Central memory CD8-positive, alpha-beta T cell (primary cell): ENCODE results near the gene NFKBIZ.
A peak's percentile ranks its signal among the peaks of the same experiment; 100 is the strongest.

ENCODE experiments used
- ATAC-seq: fragments of 150-1000 bp; cut with Tn5 transposase; replicated peaks from 2 replicates; pipeline ENCODE4 v1.10.0; 2022; ENCODE audit warnings: mild to moderate bottlenecking, moderate FRiP score, moderate number of reproducible peaks; ENCODE audit not compliant: poor library complexity, severe bottlenecking; ENCODE audit errors: extremely low read depth
- DNase-seq, 2 donors: peaks; one replicate each; pipeline ENCODE4 v3.0.0; 2021; ENCODE audit warnings: low spot score in 2 of 2
- H3K27ac Mint-ChIP-seq: one replicate; pipeline ENCODE4 v1.8.0; 2022; ENCODE audit warnings: low read depth, mild to moderate bottlenecking, moderate library complexity, mixed read lengths
- H3K27me3 Mint-ChIP-seq: one replicate; pipeline ENCODE4 v1.8.0; 2022; ENCODE audit warnings: mixed read lengths
- H3K36me3 Mint-ChIP-seq: one replicate; pipeline ENCODE4 v1.8.0; 2022; ENCODE audit warnings: mild to moderate bottlenecking, moderate library complexity, mixed read lengths; ENCODE audit not compliant: insufficient read depth
- H3K4me1 Mint-ChIP-seq: one replicate; pipeline ENCODE4 v1.8.0; 2022; ENCODE audit warnings: mixed read lengths
- H3K4me3 Mint-ChIP-seq: one replicate; pipeline ENCODE4 v1.8.0; 2022; ENCODE audit warnings: mild to moderate bottlenecking, moderate library complexity, mixed read lengths
- H3K9me3 Mint-ChIP-seq: one replicate; pipeline ENCODE4 v1.8.0; 2022; ENCODE audit warnings: mixed read lengths

Gene NFKBIZ, protein sequence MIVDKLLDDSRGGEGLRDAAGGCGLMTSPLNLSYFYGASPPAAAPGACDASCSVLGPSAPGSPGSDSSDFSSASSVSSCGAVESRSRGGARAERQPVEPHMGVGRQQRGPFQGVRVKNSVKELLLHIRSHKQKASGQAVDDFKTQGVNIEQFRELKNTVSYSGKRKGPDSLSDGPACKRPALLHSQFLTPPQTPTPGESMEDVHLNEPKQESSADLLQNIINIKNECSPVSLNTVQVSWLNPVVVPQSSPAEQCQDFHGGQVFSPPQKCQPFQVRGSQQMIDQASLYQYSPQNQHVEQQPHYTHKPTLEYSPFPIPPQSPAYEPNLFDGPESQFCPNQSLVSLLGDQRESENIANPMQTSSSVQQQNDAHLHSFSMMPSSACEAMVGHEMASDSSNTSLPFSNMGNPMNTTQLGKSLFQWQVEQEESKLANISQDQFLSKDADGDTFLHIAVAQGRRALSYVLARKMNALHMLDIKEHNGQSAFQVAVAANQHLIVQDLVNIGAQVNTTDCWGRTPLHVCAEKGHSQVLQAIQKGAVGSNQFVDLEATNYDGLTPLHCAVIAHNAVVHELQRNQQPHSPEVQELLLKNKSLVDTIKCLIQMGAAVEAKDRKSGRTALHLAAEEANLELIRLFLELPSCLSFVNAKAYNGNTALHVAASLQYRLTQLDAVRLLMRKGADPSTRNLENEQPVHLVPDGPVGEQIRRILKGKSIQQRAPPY

DNA sequence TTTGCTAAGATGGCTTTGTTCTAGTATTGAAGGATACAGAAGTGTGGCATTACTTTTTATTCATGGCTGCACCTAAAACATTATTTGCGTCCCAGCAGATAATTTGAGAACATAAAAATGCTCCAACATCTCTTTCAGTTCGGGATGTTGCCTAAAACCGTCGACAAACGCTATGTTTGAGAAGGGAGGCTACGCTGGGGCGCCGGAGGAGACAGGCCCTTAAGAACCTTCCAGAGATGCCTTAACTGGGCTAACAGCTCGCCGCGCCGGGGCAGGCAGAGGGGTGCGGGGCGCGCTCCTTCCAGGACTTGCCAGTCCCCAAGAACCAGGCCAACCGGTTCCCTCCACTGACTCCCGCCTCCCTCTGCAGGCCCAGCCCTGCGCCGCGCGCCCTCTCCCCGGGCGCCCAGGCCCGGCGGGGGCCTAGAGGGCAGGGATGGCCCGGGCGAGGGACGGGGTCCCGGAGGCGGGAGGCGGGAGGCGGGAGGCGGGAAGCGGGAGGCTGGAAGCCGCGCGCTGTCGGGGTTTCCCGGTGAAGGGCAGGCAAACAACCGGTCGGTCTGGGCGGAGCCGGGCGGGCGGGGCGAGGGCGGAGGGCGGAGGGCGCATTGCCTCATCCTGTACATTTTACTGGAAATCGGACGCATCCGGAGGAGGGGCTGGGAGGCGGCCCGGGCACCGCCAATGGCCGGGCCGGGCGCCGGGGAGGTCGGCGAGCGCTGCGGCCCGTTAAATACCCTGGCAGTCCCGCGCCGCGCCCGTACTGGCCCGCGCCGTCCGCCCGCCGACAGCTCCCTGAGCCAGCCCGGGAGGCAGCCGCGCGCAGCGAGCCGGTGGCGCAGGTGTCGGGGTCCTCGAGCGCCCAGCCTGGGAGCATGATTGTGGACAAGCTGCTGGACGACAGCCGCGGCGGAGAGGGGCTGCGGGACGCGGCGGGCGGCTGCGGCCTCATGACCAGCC, at the start of gene NFKBIZ:
Gene NFKBIZ, plus strand, starts transcription at position 761 of the 960 bp plus-strand sequence. Its CDS starts 115 bp downstream, at position 876.
- ATAC-seq, result peak; percentile 73
- peaks cover 34% of the 10 kb centered on the region for H3K4me1 Mint-ChIP-seq

DNA sequence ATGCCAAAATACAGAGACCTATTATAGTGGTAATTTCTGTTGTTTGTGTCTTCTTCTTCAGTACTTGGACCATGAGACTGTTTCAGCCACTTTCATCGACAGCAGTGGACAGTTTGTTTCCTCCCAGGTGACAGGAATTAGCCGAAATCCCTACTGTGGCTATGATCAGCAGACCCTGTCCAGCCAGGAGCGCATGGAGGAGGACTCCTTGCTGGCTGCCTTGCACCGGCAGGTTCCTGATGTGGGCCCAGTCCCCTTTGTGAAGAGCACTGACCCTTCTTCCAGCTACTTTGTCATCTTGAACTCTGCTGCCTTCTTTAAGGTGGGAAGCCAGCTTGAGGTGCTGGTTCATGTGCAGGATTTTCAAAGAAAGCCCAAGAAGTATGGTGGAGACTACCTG, 48.1 kb upstream of the NFKBIZ start:
- no peaks in the 10 kb centered on the region for H3K9me3 Mint-ChIP-seq
- peak overlapping the region; percentile 57 for H3K27ac Mint-ChIP-seq
- ATAC-seq (no peak), DNase-seq (no peak)
- H3K36me3 Mint-ChIP-seq, result peaks cover 37% of the 10 kb centered on the region
- no peak overlapping the region for H3K4me3 Mint-ChIP-seq
- H3K27me3 Mint-ChIP-seq, result no peaks in the 10 kb centered on the region
- peaks cover 22% of the 10 kb centered on the region for H3K4me1 Mint-ChIP-seq

More for the DNA sequence above, at the start of gene NFKBIZ:
- peak; percentile 79 to 83 for DNase-seq
- Mint-ChIP-seq H3K27me3 (no peaks in the 10 kb centered on the region), H3K27ac (peak within 1 kb of the TSS; percentile 99), H3K36me3 (peaks cover 45% of the 10 kb centered on the region), H3K4me3 (peak within 1 kb of the TSS; percentile 95), H3K9me3 (no peaks in the 10 kb centered on the region)

DNA sequence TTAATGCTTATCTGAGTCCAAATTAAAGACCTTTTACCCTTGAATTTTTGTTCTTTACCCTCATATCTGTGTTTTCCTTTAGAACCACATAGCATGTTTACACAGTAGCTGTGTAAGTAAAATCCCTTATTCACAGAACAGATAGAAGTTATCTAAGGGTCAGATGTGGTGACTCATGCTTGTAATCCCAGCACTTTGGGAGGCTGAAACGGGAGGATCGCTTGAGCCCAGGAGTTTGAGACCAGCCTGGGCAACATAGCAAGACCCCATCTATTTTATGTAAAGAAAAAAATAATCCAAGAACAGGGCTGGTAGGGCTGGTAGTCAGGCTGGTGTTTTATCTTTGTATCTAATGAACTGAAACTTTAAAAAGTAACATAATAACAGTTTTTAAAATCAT, 47.1 kb upstream of the NFKBIZ start:
- no peak overlapping the region for H3K27ac Mint-ChIP-seq
- no peak for DNase-seq
- H3K27me3 Mint-ChIP-seq, result no peaks in the 10 kb centered on the region
- H3K4me1 Mint-ChIP-seq, result peaks cover 14% of the 10 kb centered on the region
- H3K9me3 Mint-ChIP-seq, result no peaks in the 10 kb centered on the region
- ATAC-seq, result no peak
- peaks cover 38% of the 10 kb centered on the region for H3K36me3 Mint-ChIP-seq
- H3K4me3 Mint-ChIP-seq, result no peak overlapping the region

DNA sequence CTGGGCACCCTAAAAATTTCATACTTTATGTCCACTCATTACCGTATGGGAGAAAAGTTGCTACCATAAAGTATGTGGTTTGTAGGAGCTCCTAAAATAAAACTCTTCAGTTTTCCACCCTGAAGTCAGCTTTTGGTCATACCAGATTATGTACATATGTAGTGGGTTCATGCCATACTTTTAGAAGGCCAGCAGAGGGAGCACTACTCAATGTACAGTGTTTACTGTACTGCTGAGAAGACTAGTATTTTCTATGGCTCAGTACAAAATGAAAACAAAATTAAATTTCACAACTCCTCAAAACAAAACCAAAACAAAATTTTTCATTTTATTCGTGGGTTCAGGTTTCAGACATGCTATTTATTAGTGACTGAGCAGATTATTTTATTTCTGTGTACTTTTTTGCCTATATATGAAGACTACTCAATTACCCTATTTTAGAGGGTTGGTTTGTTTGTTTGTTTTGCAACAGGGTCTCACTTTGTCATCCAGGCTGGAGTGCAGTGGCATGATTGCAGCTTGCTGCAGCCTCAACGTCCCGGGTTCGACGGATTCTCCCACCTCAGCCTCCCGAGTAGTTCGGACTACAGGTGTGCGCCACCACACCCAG, 46.0 kb upstream of the NFKBIZ start:
- Mint-ChIP-seq H3K4me1 (peaks cover 14% of the 10 kb centered on the region), H3K27me3 (no peaks in the 10 kb centered on the region), H3K9me3 (no peaks in the 10 kb centered on the region), H3K36me3 (peaks cover 38% of the 10 kb centered on the region), H3K27ac (peak overlapping the region; percentile 78), H3K4me3 (no peak overlapping the region)
- DNase-seq (peak in 1 of 2 donors; percentile 42), ATAC-seq (peak; percentile 99)

DNA sequence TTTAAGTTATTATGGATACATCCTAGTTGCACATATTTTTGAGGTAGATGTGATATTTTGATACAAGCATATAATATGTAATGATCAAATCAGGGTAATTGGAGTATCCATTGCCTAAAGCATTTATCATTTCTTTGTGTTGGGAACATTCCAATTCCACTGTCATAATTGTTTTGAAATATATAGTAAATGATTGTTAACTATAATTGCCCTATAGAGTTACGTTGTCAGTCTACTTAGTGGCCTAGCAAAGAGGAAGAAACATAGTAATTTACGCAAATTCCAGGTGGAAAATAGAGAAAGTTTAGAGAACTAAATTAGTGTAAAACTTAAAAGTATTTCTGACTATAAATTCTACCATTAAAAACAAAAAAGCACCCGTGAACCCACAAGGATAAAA, 45.4 kb upstream of the NFKBIZ start:
- Mint-ChIP-seq H3K27me3 (no peaks in the 10 kb centered on the region), H3K4me3 (no peak overlapping the region), H3K4me1 (peaks cover 17% of the 10 kb centered on the region), H3K9me3 (no peaks in the 10 kb centered on the region), H3K27ac (peak overlapping the region; percentile 78), H3K36me3 (peaks cover 37% of the 10 kb centered on the region)
- DNase-seq (no peak), ATAC-seq (no peak)

DNA sequence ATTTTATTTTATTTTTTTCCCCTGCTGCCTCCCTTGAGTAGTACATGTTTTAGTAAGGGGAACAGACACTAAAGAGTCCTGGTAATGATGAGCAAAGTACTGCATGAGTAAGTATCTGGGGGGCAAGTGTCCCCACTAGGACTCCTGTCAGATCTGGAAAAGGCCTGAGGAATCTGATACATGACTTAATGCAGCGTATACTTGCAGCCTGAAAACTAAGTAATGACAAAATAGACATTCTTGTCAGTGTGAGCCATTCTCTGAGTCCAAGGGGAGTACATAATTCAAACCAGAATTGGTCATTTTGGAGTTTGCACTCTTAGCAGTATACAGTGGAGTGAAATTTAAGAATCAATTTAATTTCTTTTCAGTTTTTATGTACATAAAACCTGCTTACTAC, 42.8 kb upstream of the NFKBIZ start:
- no peak overlapping the region for H3K27ac Mint-ChIP-seq
- no peak overlapping the region for H3K4me3 Mint-ChIP-seq
- H3K36me3 Mint-ChIP-seq, result peaks cover 34% of the 10 kb centered on the region
- no peaks in the 10 kb centered on the region for H3K9me3 Mint-ChIP-seq
- ATAC-seq (no peak), DNase-seq (no peak)
- peaks cover 19% of the 10 kb centered on the region for H3K4me1 Mint-ChIP-seq
- no peaks in the 10 kb centered on the region for H3K27me3 Mint-ChIP-seq

DNA sequence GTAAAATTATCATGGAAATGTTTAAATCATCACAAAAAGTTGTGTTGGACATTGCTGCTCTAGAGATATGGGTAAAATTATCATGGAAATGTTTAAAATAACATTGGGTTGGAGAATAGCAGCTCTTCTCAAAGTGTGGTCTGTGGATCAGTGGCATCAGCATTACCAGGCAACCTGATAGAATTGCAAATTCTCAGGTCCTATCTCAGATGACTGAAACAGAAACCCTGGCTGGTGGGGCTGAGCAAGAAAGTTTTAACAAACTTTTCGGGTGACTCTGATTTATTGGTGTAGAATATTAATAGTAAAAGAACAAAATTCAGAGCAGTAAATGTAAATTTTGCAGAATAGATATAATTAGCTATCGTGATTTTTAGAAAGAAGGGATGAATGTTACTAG, 41.4 kb upstream of the NFKBIZ start:
- Mint-ChIP-seq H3K27ac (no peak overlapping the region), H3K4me3 (no peak overlapping the region), H3K4me1 (peaks cover 19% of the 10 kb centered on the region), H3K36me3 (peaks cover 31% of the 10 kb centered on the region), H3K27me3 (no peaks in the 10 kb centered on the region), H3K9me3 (no peaks in the 10 kb centered on the region)
- DNase-seq (no peak), ATAC-seq (no peak)

DNA sequence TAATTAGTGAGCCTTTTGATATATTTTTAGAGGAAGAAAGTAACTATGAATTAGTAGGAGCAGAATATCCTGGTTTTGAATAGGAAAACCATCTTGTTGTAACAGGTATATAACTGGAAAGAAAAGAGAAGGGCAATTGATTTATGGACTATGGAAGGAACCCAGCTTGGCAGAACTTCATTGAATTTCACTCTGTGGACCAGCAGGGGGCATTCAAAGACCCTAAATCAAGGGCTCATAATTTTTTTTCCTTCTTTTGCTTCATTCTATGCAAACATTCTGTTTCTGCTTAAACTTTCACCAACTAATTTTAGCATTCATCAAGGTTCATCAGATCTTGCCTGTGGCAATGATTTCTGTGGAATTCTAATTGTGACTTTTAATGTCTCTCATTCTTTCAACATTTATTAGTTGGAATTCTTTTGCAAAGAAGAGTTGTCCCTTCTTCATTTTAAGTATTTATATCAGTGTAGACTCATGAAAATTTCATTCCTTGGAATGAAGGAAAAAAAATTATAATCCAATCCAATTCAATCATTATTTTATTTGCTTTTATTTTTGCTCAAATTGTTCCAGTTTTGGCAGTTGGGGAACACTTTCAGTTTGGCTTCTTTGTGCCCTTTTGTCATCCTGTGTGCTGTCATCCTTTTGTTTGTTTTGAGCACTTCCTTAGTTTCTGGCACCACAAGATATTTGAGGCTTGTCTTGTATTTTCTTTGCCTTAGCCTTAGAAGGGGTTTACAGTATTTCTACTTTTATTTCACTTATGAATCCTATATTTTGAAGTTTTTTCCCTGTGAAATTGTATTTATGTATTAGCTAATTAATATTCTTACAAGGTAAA, 39.9 kb upstream of the NFKBIZ start:
- Mint-ChIP-seq H3K9me3 (no peaks in the 10 kb centered on the region), H3K27ac (peak overlapping the region; percentile 38), H3K4me3 (no peak overlapping the region), H3K4me1 (peaks cover 12% of the 10 kb centered on the region), H3K27me3 (no peaks in the 10 kb centered on the region), H3K36me3 (peaks cover 18% of the 10 kb centered on the region)
- ATAC-seq (peak; percentile 53), DNase-seq (no peak)

DNA sequence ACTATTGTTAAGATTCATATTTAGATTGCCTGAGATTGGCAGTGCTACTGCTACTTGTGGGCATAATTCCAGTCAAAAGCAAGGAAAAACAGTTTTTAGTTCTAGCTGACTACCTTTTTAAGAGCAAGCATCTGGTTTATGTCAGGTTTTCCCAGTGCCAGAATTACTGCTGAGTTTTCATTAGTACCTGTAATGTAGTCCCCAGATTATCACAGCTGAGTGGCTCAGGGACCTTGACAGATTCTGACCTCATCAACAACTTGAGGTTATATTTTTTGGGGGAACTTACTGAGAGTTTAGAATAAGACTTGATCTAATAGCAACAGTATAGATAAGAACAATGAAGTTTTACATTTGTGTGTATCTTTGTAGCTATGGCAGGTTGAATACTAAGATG, 39.3 kb upstream of the NFKBIZ start:
- peaks cover 12% of the 10 kb centered on the region for H3K4me1 Mint-ChIP-seq
- H3K27ac Mint-ChIP-seq, result peak overlapping the region; percentile 38
- DNase-seq (no peak), ATAC-seq (no peak)
- no peak overlapping the region for H3K4me3 Mint-ChIP-seq
- peaks cover 15% of the 10 kb centered on the region for H3K36me3 Mint-ChIP-seq
- H3K9me3 Mint-ChIP-seq, result no peaks in the 10 kb centered on the region
- no peaks in the 10 kb centered on the region for H3K27me3 Mint-ChIP-seq

DNA sequence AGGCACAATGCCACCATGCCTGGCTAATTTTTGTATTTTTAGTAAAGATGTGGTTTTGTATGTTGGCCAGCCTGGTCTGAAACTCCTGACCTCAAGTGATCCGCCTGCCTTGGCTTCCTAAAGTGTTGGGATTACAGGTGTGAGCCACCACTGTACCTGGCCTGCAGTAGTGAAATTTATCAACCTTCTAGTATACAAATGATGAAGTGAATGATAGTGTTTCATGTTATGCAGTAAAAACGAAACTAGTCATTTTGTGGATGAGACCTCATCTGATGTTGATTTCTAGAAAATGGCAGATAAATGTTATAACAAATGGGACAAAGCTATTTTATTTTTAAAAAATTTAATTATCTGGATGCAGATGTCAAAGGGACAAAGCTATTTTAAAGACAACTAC, 37.4 kb upstream of the NFKBIZ start:
- H3K27ac Mint-ChIP-seq, result no peak overlapping the region
- ATAC-seq, result no peak
- no peak overlapping the region for H3K4me3 Mint-ChIP-seq
- peaks cover 12% of the 10 kb centered on the region for H3K4me1 Mint-ChIP-seq
- H3K27me3 Mint-ChIP-seq, result no peaks in the 10 kb centered on the region
- no peaks in the 10 kb centered on the region for H3K9me3 Mint-ChIP-seq
- peaks cover 12% of the 10 kb centered on the region for H3K36me3 Mint-ChIP-seq
- DNase-seq, result no peak

DNA sequence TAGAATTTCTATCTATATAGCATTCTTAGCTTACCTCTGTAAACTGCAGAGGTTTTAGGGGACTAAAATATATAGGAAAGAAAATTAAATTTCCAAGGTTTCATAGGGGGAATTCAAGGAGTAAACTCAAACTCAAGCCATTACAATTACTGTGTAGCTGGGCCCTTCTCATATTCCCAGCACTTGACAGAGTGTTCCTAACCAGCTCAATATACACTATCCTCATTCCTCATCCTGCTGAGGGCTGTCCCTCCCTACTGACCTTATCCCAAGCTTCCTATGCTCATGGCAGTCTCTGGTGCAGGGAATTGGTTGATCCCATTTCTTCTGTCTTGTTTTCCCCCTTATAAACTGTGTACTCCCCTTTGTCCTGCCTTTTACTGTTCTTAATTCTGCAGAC, 36.4 kb upstream of the NFKBIZ start:
- Mint-ChIP-seq H3K27me3 (no peaks in the 10 kb centered on the region), H3K4me1 (peaks cover 12% of the 10 kb centered on the region), H3K27ac (no peak overlapping the region), H3K4me3 (no peak overlapping the region), H3K9me3 (no peaks in the 10 kb centered on the region), H3K36me3 (peaks cover 13% of the 10 kb centered on the region)
- ATAC-seq, result no peak
- no peak for DNase-seq
